Occipital lobe (tissue), 2 donors: ENCODE results near the gene MAGI2. TPM values are rescaled to one million over a fixed set of nuclear protein-coding genes. Genes with fewer than 3 reads are reported as not detected.

Experiments used
- DNase-seq: peaks from one replicate; lab custom pipeline; 2025; lab: John Stamatoyannopoulos, UW
- total RNA-seq: library from RNA; depleted of rRNA; stranded (reverse); fragments of >200 nt; gene quantifications from one replicate; pipeline ENCODE4 v1.2.3, GENCODE V29; 2014

The MAGI2 gene
- total RNA-seq, 1 donor from 2014 or later, result 244 TPM

DNA sequence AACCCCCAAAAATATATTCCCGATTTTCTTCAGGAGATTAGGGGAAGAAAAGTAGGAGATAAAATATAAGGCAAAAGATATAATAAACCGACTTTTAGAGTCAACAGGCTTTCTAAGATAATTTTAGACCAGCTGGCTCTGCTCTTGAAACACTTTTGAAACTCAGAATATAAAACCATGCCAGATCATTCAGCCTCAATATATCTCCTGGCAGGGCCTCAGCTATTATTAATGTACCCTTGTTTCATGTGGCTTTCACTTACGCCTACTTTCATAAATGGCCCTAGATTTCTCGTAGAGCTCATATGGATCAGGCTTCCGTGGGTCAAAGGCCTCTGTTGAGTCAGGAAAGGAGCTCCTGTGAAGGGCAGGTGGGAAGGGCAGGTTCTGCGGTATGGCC is 1258.9 kb downstream of the MAGI2 start:
- no peak for DNase-seq

- no peak for DNase-seq
Measured at GRCh38 chr7:78191475-78192079, 1261.9 kb downstream of the MAGI2 start.

DNA sequence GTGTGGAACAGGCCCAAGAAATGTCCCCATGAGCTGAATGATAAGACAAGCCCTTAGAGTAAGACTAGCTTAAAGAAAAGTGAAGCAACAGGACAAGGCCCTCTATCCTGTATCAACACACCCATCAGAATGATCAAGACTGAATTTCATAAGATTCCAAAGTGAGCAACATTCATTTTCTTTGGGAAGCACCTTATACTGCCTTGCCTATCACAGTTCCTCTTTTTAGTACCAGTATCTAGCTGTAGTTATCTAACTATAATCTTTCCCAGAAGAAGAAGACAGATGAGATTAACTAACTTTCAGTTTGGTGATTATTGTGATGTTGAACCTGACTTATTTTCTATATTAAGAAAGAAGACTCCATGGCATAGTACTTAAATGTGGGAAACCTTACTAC is 1263.7 kb downstream of the MAGI2 start:
- no peak for DNase-seq

- DNase-seq, result no peak
Measured at GRCh38 chr7:78185149-78185745, 1268.2 kb downstream of the MAGI2 start.

DNA sequence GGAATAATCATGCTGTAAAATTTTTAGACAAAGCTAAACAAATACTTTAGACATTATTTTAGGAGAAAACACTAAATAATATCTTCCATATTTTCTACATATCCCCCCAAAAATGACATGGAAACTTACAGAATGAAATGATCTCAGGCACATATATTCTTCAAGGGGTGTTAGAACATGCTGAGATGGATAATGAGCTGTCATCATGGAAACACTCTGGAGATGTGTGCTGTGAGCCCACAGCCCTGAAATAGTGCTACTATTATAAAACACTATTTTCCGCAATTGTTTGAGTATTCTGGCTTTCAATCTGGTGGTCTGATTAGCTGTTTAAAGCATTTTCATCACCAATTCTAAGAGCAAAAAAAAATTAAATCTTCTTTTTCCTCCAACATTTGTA is 1269.2 kb downstream of the MAGI2 start:
- no peak for DNase-seq

DNA sequence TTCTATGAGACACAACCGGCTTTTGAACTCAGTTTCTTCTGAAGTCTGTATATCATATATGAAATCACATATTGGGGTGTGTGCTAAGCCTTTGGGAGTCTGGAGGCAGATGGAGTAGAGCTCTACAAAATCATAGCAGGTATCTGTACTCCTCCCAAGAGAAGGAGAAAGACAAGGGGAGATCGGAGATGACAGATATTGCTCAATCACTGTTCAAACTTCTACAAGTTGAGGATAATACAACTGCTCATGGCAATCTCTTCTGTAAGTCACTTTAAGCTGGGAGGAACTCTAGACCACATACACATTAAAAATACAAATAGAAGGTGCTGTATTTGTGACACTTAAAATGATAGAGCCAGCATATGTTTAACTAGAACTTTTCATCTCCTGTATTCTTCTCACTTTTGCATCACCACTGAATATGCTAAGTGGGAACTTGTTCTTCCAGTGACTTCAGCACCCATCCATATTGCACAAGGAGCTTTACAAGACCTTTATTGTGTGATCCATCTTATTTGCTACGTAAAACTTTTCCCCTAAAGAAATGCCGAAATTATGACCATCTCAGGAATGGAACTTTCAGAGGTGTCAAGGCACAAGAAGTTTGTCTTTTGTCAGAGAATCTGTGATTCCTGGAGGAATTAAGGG is 1273.5 kb downstream of the MAGI2 start:
- DNase-seq, result no peak

GRCh38 chr7:78179211-78179610 is 1274.3 kb downstream of the MAGI2 start:
- DNase-seq, result no peak

- DNase-seq, result no peak
Measured at GRCh38 chr7:78178319-78178718, 1275.1 kb downstream of the MAGI2 start.

DNA sequence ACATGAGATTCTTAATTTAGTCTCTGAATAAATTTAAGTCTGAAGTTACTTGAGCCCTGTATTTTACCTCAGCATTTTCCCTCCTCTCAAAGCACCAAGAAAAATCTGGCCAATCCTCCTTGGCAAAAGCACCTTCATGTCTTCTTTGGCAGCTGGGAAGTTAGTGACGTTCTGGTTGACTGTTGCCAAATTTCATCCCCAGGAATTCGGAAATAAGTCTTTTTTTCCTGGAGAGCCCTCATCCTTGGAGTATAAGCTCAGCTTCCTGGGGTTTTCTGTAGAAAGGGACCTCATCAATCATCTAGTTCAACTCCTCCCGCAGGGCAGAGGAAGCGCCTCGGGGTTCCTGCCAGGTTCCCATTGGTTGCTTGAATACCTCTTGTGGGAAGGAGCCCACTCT is 1277.3 kb downstream of the MAGI2 start:
- no peak for DNase-seq

DNA sequence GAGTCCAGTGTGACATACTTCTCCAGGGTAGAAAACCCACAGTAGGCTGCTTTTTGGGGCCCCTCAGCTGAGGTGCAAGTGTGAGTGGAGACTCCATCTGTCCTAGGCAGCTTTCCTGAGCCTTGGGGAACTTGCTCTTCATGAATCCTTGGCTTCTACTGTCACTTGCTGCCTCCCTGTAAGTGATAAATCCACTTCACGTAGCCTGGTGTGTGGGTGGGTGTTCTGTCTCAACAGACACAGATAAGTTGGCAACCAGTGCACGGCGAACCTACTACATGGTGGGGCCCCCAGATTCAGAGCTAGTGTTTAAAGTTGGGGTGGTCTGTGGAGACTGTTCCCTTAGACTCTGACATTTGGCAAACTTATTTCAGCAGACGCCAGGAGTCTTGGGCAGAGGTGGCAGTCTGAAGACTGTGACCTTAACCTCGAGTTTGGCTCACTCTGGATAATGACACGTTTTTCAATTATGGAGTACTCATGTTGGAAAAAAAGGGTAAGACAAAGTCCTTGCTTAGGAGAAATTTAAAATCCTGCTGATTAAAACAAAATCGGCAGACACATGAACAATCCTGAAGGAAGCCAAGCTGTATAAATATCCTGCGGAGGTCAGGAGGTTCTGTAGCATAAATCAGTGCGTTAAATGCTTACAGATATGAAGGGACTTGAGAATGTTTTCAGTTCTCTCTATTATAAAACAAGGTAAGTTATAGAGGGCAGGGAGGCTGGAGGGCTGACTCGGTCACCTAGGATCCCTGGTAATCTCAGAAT is 1278.0 kb downstream of the MAGI2 start:
- peak; percentile 31 for DNase-seq

DNA sequence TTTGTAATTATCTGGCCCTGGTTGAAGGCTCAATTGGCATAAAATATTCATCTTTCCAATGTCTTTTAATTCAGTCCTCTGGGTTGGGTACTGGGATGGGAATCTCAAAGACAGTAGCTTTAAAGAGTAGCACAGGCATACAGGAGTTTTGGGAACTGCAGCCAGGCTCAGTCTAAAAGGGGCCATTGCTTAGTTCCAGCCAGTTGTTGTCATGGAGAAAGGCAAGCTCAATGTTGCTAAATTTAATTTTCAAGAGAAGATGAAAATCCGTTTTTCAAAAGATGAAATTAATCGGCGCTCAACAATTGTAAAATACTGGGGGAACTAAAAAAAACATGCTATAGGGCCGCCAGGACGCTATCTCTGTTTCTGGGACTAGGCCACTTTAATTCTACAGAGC is 1279.8 kb downstream of the MAGI2 start:
- no peak for DNase-seq

- DNase-seq, result no peak
Measured at GRCh38 chr7:78172933-78173591, 1280.4 kb downstream of the MAGI2 start.

DNA sequence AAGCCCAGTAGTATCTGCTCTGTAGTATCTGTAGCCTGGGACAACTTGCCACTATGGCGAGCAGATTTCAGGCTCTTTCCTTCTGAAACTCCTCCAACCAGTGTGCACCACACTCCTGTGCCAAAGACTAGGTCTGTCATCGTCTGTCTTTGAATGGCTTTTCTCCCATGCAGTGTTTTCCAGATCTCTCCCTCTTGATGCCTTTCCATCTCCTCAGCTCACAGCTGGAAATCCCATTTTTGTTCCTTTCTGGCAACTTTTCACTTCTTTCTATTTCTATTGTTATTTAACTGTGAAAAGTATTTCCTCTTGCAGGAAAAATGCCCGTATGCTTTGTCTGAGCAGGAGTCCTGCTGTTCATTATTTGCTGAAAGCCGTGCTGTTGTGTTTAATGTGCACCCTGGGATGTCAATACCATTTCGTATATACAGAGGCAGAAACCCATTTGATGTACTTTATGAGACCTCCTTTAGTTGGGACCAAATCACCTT is 1281.2 kb downstream of the MAGI2 start:
- no peak for DNase-seq

DNA sequence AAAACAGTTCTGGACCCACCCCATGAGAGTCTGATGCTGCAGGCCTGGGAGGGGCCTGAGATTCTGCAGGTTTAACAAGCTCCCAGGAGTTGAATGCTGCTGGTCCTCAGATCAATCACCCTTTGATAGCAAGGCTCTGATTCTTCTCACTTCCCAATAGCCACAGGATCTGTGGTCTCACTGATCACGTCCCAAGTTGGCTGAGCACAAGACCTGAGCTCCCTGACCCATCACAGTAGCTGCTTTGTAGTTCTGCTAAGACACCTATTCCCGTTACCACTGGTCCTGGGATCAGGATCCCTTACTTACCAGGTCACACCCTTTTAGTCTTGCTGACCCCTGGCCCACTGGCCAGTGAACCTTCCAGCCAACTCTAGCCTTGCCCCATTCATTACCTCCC is 1282.1 kb downstream of the MAGI2 start:
- no peak for DNase-seq

- DNase-seq, result no peak
Measured at GRCh38 chr7:78170815-78171214, 1282.7 kb downstream of the MAGI2 start.

DNA sequence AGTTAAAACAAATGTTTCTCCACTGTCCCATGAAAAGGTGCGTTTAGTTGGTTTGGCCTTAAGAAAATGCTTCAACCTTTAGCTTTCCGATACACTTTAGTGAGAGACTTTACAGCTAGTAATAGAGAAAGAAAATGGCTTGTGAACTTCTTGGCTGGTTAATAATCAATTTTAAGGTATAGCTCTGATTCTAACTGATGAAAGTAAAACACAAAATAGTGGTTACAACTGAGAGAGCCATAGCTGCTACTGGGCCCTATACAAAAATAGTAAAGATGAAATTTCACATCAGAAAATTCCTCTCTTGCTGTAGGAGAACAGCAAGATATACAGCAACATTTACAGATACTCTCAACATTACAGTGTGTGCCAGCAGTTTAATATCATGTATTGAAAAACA is 1283.5 kb downstream of the MAGI2 start:
- DNase-seq, result no peak

- no peak for DNase-seq
Measured at GRCh38 chr7:78168865-78169264, 1284.6 kb downstream of the MAGI2 start.

- DNase-seq, result no peak
Measured at GRCh38 chr7:78167860-78168259, 1285.6 kb downstream of the MAGI2 start.

DNA sequence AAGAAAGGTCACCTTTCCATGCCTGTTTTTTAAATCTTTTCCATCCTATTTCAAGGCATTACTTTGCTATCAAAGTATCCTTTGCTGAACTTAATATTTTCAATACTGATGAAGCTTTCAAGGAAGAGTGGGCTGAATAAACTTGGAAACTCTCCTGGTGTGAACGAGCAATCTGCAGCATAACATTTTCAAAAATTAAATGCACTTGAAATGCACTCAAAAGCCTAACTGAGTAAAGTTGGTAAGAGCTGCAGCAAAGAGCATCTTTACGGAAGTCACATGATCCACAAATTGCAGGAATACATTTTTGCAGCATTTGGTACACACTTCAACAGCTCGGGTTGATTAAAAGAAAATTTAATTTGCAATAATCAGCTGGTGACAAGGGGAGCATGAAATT is 1287.6 kb downstream of the MAGI2 start:
- DNase-seq, result no peak

DNA sequence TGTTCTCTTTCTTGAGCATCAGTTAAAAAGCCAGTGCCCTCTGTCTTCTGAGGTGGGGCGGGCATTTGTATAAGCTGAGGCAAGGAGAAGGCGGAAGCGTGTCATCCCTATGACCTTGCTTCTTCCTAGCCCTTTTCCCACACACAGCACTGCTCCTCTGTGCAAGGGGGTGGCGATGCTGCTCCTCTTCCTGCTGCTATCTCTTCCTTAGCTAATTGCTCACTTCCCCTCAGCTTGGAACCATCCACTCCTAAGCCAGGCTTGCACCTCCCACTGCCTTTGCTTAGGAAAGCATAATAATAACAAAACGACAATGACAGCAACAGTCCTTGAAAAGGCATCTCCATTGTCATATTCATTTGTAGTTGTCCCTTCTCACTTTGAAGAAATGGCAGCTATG is 1288.0 kb downstream of the MAGI2 start:
- no peak for DNase-seq

GRCh38 chr7:78164459-78164858 is 1289.0 kb downstream of the MAGI2 start:
- DNase-seq, result no peak

- no peak for DNase-seq
Measured at GRCh38 chr7:78161781-78162180, 1291.7 kb downstream of the MAGI2 start.
